Hepatocyte (in vitro differentiated cells): ENCODE measurements around the gene DNASE2. TPM values are rescaled to one million over a fixed set of nuclear protein-coding genes. Genes with fewer than 3 reads are reported as not detected.

Experiments used
- DNase-seq: peaks from one replicate; pipeline ENCODE4 v3.0.0-alpha.2; 2016; ENCODE audit warnings: low spot score
- H2AFZ ChIP-seq: fragments of 200-600 bp; sonication (generic); 2 replicates; pipeline ENCODE4 v1.6.0; 2016; ENCODE audit warnings: antibody characterized with exemption, mild to moderate bottlenecking
- H3K27ac ChIP-seq: fragments of 200-600 bp; sonication (generic); 2 replicates; pipeline ENCODE4 v1.5.1; 2016; ENCODE audit warnings: mild to moderate bottlenecking
- H3K27me3 ChIP-seq: fragments of 200-600 bp; sonication (generic); 2 replicates; pipeline ENCODE4 v1.6.1; 2016
- H3K36me3 ChIP-seq: fragments of 200-600 bp; sonication (generic); replicated peaks from 2 replicates; pipeline ENCODE4 v1.5.1; 2016; ENCODE audit warnings: low read depth; ENCODE audit not compliant: insufficient read depth
- H3K4me1 ChIP-seq: fragments of 200-600 bp; sonication (generic); 2 replicates; pipeline ENCODE4 v1.5.1; 2016; ENCODE audit warnings: mild to moderate bottlenecking, moderate library complexity; ENCODE audit not compliant: insufficient read depth
- H3K4me2 ChIP-seq: fragments of 200-600 bp; sonication (generic); 2 replicates; pipeline ENCODE4 v1.6.0; 2016
- H3K4me3 ChIP-seq: fragments of 200-600 bp; sonication (generic); 2 replicates; pipeline ENCODE4 v1.5.1; 2016; ENCODE audit warnings: mild to moderate bottlenecking
- H3K79me2 ChIP-seq: fragments of 200-600 bp; sonication (generic); 2 replicates; pipeline ENCODE4 v1.6.0; 2017; ENCODE audit warnings: mild to moderate bottlenecking
- H3K9me2 ChIP-seq: fragments of 200-600 bp; sonication (generic); replicated peaks from 2 replicates; pipeline ENCODE4 v1.6.0; 2017; ENCODE audit warnings: mild to moderate bottlenecking; ENCODE audit not compliant: insufficient read depth
- H3K9me3 ChIP-seq: fragments of 200-600 bp; sonication (generic); 2 replicates; pipeline ENCODE4 v1.5.1; 2016; ENCODE audit warnings: low read depth, mild to moderate bottlenecking
- H4K20me1 ChIP-seq: fragments of 200-600 bp; sonication (generic); 2 replicates; pipeline ENCODE4 v1.6.0; 2016; ENCODE audit warnings: mild to moderate bottlenecking; ENCODE audit not compliant: insufficient read depth, poor library complexity, severe bottlenecking
- EZH2 ChIP-seq: fragments of 200-600 bp; sonication (generic); IDR thresholded peaks from 2 replicates; pipeline ENCODE4 v1.6.1; 2016; ENCODE audit warnings: antibody characterized with exemption, mild to moderate bottlenecking, borderline replicate concordance
- EZH2phosphoT487 ChIP-seq: fragments of 200-600 bp; sonication (generic); IDR thresholded peaks from one replicate; pipeline ENCODE4 v1.6.1; 2018; ENCODE audit warnings: antibody characterized with exemption, mild to moderate bottlenecking, low read depth, moderate library complexity; ENCODE audit not compliant: unreplicated experiment, severe bottlenecking
- WGBS: methylation state at CpG from one replicate; pipeline ENCODE4 v1.1.6; 2016; ENCODE audit warnings: low lambda C conversion rate; ENCODE audit errors: missing lambda C conversion rate; 5-methylcytosine and 5-hydroxymethylcytosine counted together
- polyA plus RNA-seq: library from polyadenylated mRNA; unstranded; fragments of >200 nt; fragmentation: Nextera tagmentation; extraction: Ambion mirVana; gene quantifications from 2 replicates; pipeline ENCODE4 v1.2.1, GENCODE V29; 2016
- total RNA-seq: library from RNA; depleted of rRNA; stranded (reverse); fragments of >200 nt; gene quantifications from 2 replicates; pipeline ENCODE4 v1.2.3, GENCODE V29; 2014
- TF ChIP-seq, protein P1 (sequence below): fragments of 200-600 bp; sonication (generic); IDR thresholded peaks from 2 replicates; pipeline ENCODE4 v1.5.1; 2016; ENCODE audit warnings: antibody characterized with exemption, mild to moderate bottlenecking; ENCODE audit not compliant: poor library complexity

The DNASE2 gene
- total and polyA plus RNA-seq, 2 experiments from 2014 or later, result 25.7 to 41.3 TPM

DNA sequence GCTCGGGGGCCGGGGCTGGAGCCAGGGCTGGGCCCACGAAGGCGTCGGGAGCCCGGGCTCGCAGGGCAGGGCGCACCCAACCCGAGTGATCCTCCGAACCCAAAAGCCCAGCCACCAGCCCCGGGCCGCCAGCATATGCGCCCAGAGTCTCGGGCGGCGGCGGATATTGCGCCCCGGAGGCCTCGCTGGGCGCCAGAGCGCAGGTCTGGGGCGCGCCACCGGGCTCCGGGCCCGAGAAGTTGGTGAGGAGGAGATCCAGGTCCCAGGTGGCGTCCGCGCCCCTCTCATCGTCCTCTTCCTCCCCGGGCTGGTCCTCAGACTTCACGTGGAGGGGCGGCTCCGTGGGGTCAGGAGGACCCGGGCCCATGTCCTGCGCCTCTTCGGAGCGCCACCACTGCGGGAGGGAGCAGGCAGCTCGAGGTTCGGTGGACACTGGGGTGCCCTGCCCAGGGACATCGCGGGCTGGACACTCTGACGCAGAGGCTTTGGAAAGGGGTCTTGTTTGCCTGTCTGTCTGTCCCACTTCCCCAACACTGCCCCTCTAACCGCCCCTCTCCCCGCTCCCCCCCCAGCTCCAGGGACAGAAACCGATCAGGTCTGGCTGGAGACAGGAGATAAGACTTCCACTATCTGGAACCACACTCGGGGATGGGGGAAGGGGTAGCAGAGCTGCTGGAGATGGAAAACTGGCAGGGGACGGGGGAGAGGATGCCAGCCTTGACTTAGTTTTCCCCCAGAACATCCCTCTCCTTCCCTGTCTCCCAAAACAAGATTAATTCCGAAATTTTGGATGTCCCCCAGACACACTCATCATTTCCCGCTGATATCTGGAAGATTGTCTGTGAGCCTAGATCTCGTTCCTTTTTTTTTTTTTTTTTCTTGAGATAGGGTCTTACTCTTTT, 4.8 kb upstream of the DNASE2 start:
- no peaks in the 10 kb centered on the region for H3K79me2 ChIP-seq
- no peak for DNase-seq
- peaks cover 34% of the 10 kb centered on the region for H3K27me3 ChIP-seq
- H3K9me2 ChIP-seq, result no peaks in the 10 kb centered on the region
- H2AFZ ChIP-seq, result peak overlapping the region; percentile 56
- no peaks in the 10 kb centered on the region for H4K20me1 ChIP-seq
- TF ChIP-seq EZH2phosphoT487 (no peak), EZH2 (peak; percentile 65)
- no peaks in the 10 kb centered on the region for H3K9me3 ChIP-seq
- 6% methylated on average over 34 of the region's 53 CpGs for WGBS
- peak overlapping the region; percentile 20 for H3K4me3 ChIP-seq
- H3K36me3 ChIP-seq, result no peaks in the 10 kb centered on the region
- H3K4me1 ChIP-seq, result peaks cover 5% of the 10 kb centered on the region
- H3K4me2 ChIP-seq, result peak overlapping the region; percentile 92
- no peak overlapping the region for H3K27ac ChIP-seq

DNA sequence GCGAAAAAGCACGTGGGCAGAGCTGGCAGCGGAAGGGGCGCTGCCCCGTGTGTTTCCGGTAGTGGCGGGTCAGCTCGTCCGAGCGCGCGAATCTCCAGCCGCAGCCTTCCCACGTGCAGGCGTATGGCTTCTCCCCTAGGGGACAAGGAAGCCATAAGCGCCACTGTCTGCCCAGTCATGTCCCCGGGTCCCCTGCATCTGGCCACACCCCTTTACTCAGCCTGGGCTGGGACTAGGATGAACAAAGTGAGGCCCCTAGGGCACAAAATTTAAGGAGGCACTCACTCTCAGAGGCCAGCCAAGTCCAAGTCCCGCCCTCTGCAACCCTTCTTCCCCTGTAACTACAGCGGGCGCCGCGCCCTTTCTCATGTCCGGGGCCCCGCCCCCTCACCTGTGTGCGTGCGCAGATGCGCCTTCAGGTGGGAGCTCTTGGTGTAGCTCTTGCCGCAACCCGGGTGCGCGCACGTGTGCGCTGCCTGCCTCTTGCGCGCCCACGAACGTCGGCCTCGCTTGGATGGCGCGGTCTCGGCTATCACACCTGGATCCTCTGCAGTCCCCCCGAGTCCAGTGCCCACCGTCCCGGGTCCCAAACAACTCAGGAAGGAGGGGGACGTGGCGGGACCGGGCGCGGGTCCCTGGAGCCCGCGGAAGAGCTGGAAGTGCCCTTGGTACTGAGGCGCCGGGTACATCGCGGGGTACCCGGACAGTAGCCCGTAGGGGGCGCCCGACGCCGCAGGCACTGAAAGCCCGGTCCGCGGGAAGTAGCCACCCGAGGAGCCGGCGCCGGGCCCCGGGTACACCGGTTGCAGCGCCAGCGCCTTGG, 3.9 kb upstream of the DNASE2 start:
- peak; percentile 91 for DNase-seq
- H3K27ac ChIP-seq, result no peak overlapping the region

DNA sequence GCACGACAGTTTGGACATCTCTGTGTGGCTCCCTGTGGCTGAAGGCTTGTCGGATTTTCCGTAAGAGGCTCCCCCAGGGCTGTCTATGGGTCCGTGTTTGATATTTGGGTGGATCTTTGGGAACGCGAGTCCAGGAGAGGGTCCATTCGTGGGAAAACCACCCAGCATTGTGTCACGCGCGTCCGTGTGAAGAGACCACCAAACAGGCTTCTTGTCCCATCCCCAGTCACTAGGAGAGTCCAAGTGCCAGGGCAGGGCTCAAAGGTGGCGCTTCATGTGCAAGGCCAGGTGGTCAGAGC, 3.3 kb upstream of the DNASE2 start:
- Histone ChIP-seq H2AFZ (peak overlapping the region; percentile 56), H3K9me2 (no peaks in the 10 kb centered on the region), H3K4me2 (peak overlapping the region; percentile 92), H4K20me1 (no peaks in the 10 kb centered on the region), H3K27ac (no peak overlapping the region), H3K27me3 (peaks cover 34% of the 10 kb centered on the region), H3K9me3 (no peaks in the 10 kb centered on the region), H3K4me1 (peaks cover 5% of the 10 kb centered on the region), H3K79me2 (no peaks in the 10 kb centered on the region), H3K36me3 (no peaks in the 10 kb centered on the region), H3K4me3 (no peak overlapping the region)
- DNase-seq, result no peak
- TF ChIP-seq, protein P1, sequence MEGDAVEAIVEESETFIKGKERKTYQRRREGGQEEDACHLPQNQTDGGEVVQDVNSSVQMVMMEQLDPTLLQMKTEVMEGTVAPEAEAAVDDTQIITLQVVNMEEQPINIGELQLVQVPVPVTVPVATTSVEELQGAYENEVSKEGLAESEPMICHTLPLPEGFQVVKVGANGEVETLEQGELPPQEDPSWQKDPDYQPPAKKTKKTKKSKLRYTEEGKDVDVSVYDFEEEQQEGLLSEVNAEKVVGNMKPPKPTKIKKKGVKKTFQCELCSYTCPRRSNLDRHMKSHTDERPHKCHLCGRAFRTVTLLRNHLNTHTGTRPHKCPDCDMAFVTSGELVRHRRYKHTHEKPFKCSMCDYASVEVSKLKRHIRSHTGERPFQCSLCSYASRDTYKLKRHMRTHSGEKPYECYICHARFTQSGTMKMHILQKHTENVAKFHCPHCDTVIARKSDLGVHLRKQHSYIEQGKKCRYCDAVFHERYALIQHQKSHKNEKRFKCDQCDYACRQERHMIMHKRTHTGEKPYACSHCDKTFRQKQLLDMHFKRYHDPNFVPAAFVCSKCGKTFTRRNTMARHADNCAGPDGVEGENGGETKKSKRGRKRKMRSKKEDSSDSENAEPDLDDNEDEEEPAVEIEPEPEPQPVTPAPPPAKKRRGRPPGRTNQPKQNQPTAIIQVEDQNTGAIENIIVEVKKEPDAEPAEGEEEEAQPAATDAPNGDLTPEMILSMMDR, result no peak
- no peak for TF ChIP-seq EZH2
- TF ChIP-seq EZH2phosphoT487, result no peak
- 78% methylated on average over 12 of the region's 12 CpGs for WGBS

More for the DNA sequence above, 3.9 kb upstream of the DNASE2 start:
- Histone ChIP-seq H3K9me2 (no peaks in the 10 kb centered on the region), H3K4me2 (peak overlapping the region; percentile 92), H4K20me1 (no peaks in the 10 kb centered on the region), H3K36me3 (no peaks in the 10 kb centered on the region), H3K27me3 (peaks cover 34% of the 10 kb centered on the region), H3K9me3 (no peaks in the 10 kb centered on the region), H3K4me1 (peaks cover 5% of the 10 kb centered on the region), H3K79me2 (no peaks in the 10 kb centered on the region), H2AFZ (peak overlapping the region; percentile 56), H3K4me3 (peak overlapping the region; percentile 20)
- TF ChIP-seq, protein P1, result peak; percentile 58
- TF ChIP-seq EZH2, result no peak
- WGBS, result 8% methylated on average over 65 of the region's 73 CpGs

DNA sequence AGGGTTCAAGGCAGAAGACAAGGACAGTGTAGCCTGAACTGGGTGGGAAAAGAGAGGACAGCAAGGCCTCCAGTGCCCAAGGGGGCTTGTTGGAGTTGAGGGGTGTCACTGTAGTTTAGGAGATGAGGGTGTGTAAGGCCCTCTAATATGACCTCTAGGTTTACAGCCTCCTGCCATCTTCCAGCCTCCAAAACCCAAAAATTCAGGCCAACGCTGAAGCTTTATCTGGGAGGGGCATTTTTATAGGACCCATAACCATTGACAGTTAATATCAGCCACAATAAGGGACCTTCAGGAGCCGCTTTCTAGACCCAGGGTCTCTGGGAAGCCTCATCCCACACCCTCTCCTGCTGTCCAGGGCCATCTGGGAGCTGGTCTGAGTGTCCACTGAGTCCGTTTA, 3.0 kb upstream of the DNASE2 start:
- no peak for DNase-seq
- 89% methylated on average over 3 of the region's 3 CpGs for WGBS
- Histone ChIP-seq H3K4me3 (no peak overlapping the region), H3K4me1 (peaks cover 5% of the 10 kb centered on the region), H3K27ac (no peak overlapping the region), H4K20me1 (no peaks in the 10 kb centered on the region), H3K79me2 (no peaks in the 10 kb centered on the region), H3K9me2 (no peaks in the 10 kb centered on the region), H3K36me3 (no peaks in the 10 kb centered on the region), H2AFZ (no peak overlapping the region), H3K4me2 (no peak overlapping the region), H3K27me3 (peaks cover 34% of the 10 kb centered on the region), H3K9me3 (no peaks in the 10 kb centered on the region)
- TF ChIP-seq EZH2phosphoT487 (no peak), EZH2 (no peak)
- TF ChIP-seq, protein P1, result no peak
